Type B pancreatic cell (in vitro differentiated cells): ENCODE results near the gene FBXO22. TPM values are rescaled to one million over a fixed set of nuclear protein-coding genes. Genes with fewer than 3 reads are reported as not detected.

Experiments used
- DNase-seq: peaks from one replicate; pipeline ENCODE4 v3.0.0; 2021; ENCODE audit warnings: mixed read lengths; ENCODE audit not compliant: unreplicated experiment; ENCODE audit errors: extremely low spot score
- H3K27ac Mint-ChIP-seq: 2 replicates; pipeline ENCODE4 v1.8.0; 2021; ENCODE audit warnings: mild to moderate bottlenecking, mixed read lengths
- H3K27me3 Mint-ChIP-seq: 2 replicates; pipeline ENCODE4 v1.8.0; 2021; ENCODE audit warnings: mixed read lengths
- H3K36me3 Mint-ChIP-seq: 2 replicates; pipeline ENCODE4 v1.8.0; 2021; ENCODE audit warnings: mixed read lengths
- H3K4me1 Mint-ChIP-seq: one replicate; pipeline ENCODE4 v1.8.0; 2021; ENCODE audit warnings: mixed read lengths; ENCODE audit not compliant: unreplicated experiment
- H3K4me3 Mint-ChIP-seq: 2 replicates; pipeline ENCODE4 v1.8.0; 2021; ENCODE audit warnings: mild to moderate bottlenecking, mixed read lengths
- H3K9me3 Mint-ChIP-seq: 2 replicates; pipeline ENCODE4 v1.8.0; 2021; ENCODE audit warnings: mixed read lengths
- total RNA-seq: library from RNA; stranded (reverse); gene quantifications from 2 replicates; pipeline ENCODE4 v1.2.1, GENCODE V29; 2021; ENCODE audit warnings: low replicate concordance
- TF ChIP-seq, protein P1 (sequence below): fragments of 200-600 bp; sonication (generic); conservative IDR thresholded peaks from 2 replicates; pipeline ENCODE4 v1.5.0; 2021; ENCODE audit warnings: antibody characterized with exemption, mild to moderate bottlenecking

Gene FBXO22
- total RNA-seq, 1 donor from 2014 or later = 49.9 TPM

DNA sequence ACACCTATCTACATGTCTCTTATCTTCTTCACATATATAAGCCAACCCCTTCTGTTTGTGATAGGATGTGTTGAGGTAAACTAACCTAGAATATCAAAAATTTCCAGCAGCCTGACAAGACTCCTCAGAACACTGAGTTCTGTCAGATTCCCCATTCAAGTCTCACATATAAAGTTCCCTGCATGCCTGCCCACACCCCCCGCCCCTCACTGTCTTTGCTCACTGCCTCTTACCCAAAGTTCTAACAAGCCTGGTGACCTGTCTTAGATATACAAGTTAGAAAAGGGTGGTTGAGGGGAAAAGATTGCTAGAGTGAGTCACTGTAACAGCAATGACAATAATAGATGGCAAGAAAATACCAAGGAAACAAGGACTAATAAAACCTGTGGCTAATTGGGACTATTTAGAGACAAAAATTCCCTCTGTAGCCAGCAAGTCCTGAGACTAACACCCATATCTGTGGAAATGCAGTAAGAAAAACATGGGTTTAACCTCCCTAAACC is 40.1 kb downstream of the FBXO22 start:
- H3K4me3 Mint-ChIP-seq = no peak overlapping the region
- no peaks in the 10 kb centered on the region for H3K4me1 Mint-ChIP-seq
- peaks cover 10% of the 10 kb centered on the region for H3K36me3 Mint-ChIP-seq
- H3K27ac Mint-ChIP-seq = no peak overlapping the region
- TF ChIP-seq, protein P1, sequence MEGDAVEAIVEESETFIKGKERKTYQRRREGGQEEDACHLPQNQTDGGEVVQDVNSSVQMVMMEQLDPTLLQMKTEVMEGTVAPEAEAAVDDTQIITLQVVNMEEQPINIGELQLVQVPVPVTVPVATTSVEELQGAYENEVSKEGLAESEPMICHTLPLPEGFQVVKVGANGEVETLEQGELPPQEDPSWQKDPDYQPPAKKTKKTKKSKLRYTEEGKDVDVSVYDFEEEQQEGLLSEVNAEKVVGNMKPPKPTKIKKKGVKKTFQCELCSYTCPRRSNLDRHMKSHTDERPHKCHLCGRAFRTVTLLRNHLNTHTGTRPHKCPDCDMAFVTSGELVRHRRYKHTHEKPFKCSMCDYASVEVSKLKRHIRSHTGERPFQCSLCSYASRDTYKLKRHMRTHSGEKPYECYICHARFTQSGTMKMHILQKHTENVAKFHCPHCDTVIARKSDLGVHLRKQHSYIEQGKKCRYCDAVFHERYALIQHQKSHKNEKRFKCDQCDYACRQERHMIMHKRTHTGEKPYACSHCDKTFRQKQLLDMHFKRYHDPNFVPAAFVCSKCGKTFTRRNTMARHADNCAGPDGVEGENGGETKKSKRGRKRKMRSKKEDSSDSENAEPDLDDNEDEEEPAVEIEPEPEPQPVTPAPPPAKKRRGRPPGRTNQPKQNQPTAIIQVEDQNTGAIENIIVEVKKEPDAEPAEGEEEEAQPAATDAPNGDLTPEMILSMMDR = no peak
- no peaks in the 10 kb centered on the region for H3K27me3 Mint-ChIP-seq
- H3K9me3 Mint-ChIP-seq = peaks cover 5% of the 10 kb centered on the region
- DNase-seq = no peak

DNA sequence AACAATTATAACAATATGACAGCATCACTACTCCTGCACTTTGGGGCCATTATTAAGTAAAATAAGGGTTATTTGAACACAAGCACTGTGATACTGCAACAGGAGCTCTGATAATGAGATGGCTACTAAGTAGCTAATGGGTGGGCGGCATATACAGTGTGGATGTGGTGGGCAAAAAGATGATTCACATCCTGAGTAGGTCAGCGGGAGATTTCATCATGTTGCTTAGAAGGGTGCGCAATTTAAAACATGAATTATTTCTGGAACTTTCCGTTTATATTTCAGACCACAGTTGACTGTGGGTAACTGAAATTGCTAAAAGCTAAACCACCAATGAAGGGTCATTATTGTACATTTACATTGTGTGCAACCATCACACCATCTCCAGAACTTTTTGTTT is 42.3 kb downstream of the FBXO22 start:
- no peaks in the 10 kb centered on the region for H3K27me3 Mint-ChIP-seq
- H3K36me3 Mint-ChIP-seq = no peaks in the 10 kb centered on the region
- no peak for DNase-seq
- H3K4me1 Mint-ChIP-seq = no peaks in the 10 kb centered on the region
- no peak overlapping the region for H3K4me3 Mint-ChIP-seq
- TF ChIP-seq, protein P1 = no peak
- H3K9me3 Mint-ChIP-seq = no peaks in the 10 kb centered on the region
- no peak overlapping the region for H3K27ac Mint-ChIP-seq

DNA sequence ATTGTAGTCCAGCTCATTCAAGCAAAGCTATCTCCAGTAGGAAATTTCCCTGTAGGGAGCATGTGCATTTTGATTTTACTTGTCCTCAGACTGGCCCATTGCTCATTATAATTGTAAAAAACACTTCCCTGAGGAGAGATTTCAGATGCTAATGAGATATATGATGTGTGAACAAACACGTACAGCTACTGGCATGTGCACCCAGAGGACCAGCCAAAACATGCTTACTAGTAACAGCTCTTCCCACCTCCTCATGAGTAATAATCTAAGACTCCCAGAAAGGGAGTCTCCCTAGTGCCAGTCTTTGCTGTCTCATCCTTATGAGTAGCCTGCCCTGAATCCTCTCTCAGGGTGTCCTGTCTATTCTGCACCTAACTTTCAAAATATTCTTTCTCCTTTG is 43.4 kb downstream of the FBXO22 start:
- no peaks in the 10 kb centered on the region for H3K27me3 Mint-ChIP-seq
- TF ChIP-seq, protein P1 = no peak
- H3K9me3 Mint-ChIP-seq = no peaks in the 10 kb centered on the region
- no peak overlapping the region for H3K4me3 Mint-ChIP-seq
- H3K36me3 Mint-ChIP-seq = no peaks in the 10 kb centered on the region
- DNase-seq = no peak
- no peaks in the 10 kb centered on the region for H3K4me1 Mint-ChIP-seq
- H3K27ac Mint-ChIP-seq = no peak overlapping the region

DNA sequence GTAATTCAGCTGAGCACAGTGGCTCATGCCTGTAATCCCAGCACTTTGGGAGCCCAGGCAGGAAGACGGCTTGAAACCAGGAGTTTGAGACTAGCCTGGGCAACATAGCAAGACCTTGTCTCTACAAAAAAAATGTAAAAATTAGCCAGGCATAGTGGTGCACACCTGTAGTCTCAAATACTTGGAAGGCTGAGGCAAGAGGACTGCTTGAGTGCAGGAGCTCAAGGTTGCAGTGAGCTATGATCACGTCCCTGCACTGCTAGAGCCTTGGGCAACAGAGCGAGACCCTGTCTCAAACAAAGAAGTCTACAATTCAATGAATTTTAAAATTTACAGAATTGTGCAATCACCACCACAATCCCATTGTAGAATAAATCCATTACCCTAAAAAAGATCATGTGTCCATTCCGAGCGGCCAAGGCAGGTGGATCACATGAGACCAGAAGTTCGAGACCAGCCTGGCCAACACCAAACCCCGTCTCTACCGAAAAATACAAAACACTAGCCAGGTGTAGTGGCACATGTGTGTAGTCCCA is 45.2 kb downstream of the FBXO22 start:
- no peak for DNase-seq
- H3K27me3 Mint-ChIP-seq = no peaks in the 10 kb centered on the region
- no peak overlapping the region for H3K27ac Mint-ChIP-seq
- no peaks in the 10 kb centered on the region for H3K4me1 Mint-ChIP-seq
- TF ChIP-seq, protein P1 = no peak
- H3K9me3 Mint-ChIP-seq = no peaks in the 10 kb centered on the region
- H3K4me3 Mint-ChIP-seq = no peak overlapping the region
- no peaks in the 10 kb centered on the region for H3K36me3 Mint-ChIP-seq

DNA sequence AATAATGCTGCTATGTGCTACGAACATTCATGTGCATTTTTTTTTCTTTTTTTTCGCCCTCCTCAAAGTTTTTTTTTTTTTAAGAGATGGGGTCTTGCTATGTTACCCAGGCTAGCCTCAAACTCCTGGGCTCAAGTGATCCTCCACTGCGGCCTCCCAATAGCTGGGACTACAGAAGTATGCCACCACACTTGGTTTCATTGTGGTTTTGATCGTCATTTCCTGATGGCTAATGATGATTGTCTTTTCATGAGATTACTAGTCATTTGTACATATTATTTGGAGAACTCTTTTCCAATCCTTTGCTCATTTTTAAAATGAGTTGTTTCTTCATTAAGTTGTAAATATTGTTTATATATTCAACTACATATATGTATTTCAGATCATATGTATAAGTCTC is 48.8 kb downstream of the FBXO22 start:
- DNase-seq = no peak
- H3K27me3 Mint-ChIP-seq = peaks cover 3% of the 10 kb centered on the region
- no peaks in the 10 kb centered on the region for H3K4me1 Mint-ChIP-seq
- H3K4me3 Mint-ChIP-seq = no peak overlapping the region
- H3K27ac Mint-ChIP-seq = no peak overlapping the region
- H3K36me3 Mint-ChIP-seq = no peaks in the 10 kb centered on the region
- TF ChIP-seq, protein P1 = no peak
- H3K9me3 Mint-ChIP-seq = no peaks in the 10 kb centered on the region

DNA sequence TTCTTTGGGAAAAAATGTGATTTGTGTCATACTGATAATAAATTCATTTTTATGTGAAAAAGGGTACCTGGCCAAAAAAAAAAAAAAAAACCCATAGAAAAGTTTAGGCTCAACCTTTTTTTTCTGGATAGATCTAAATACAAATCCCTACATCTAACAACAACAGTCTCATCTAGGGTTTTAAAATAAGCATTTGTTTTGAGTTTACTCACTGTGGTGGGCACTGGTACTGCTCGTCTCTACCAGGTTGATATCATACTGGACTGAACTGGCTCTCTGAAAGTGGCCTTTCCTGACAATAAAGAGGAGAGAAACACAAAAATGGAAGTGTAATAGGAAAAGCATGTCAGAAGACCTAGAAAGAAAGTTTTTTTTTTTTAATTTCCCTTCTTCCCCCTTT is 52.0 kb downstream of the FBXO22 start:
- no peak for DNase-seq
- H3K36me3 Mint-ChIP-seq = no peaks in the 10 kb centered on the region
- H3K4me1 Mint-ChIP-seq = no peaks in the 10 kb centered on the region
- TF ChIP-seq, protein P1 = peak; percentile 63
- H3K4me3 Mint-ChIP-seq = no peak overlapping the region
- peaks cover 3% of the 10 kb centered on the region for H3K27me3 Mint-ChIP-seq
- no peak overlapping the region for H3K27ac Mint-ChIP-seq
- no peaks in the 10 kb centered on the region for H3K9me3 Mint-ChIP-seq
